GM12878 (cell line): ENCODE data around the gene GNPTAB. TPM values are rescaled to one million over a fixed set of nuclear protein-coding genes. Genes with fewer than 3 reads are reported as not detected.

Experiments
- CHD4 ChIP-seq: fragments of 200-600 bp; sonication (generic); IDR thresholded peaks from 2 replicates; pipeline ENCODE4 v1.6.1; 2016; ENCODE audit warnings: mild to moderate bottlenecking
- CREB1 ChIP-seq: IDR thresholded peaks from 2 replicates; pipeline ENCODE4 v1.6.1; 2012; ENCODE audit warnings: low read depth, mild to moderate bottlenecking, inconsistent platforms
- EGR1 ChIP-seq, 2 experiments: IDR thresholded peaks; 1 replicate in 1 of 2; 2 replicates in 1 of 2; pipeline ENCODE4 v1.6.1; 2011 to 2012; ENCODE audit warnings: low read depth in 2 of 2, low read length in 2 of 2, borderline replicate concordance in 1 of 2, mild to moderate bottlenecking in 1 of 2, moderate library complexity in 1 of 2
- HDAC2 ChIP-seq: fragments of 200-600 bp; sonication (generic); IDR thresholded peaks from 2 replicates; pipeline ENCODE4 v1.6.1; 2017
- NFYA ChIP-seq: IDR thresholded peaks from 2 replicates; pipeline ENCODE4 v1.6.1; 2011; ENCODE audit warnings: low read depth, mild to moderate bottlenecking, low read length, improper control_type of control experiment, borderline replicate concordance
- PAX8 ChIP-seq: fragments of 450-650 bp; IDR thresholded peaks from 2 replicates; pipeline ENCODE4 v1.6.1; 2017; ENCODE audit warnings: mild to moderate bottlenecking, moderate library complexity
- RB1 ChIP-seq: fragments of 450-650 bp; formaldehyde crosslinking; IDR thresholded peaks from 2 replicates; pipeline ENCODE4 v1.6.1; 2017; ENCODE audit warnings: mild to moderate bottlenecking, borderline replicate concordance
- polyA plus RNA-seq, 11 experiments: library from polyadenylated mRNA; depleted of rRNA in 4 of 11; unstranded in 6 of 11; stranded (reverse) in 5 of 11; fragments of >200 nt; fragmentation: Nextera tagmentation in 4 of 11; fragmentation: Illumina TruSeq in 1 of 11; extraction: Ambion mirVana in 4 of 11; extraction: Trizol in 1 of 11; gene quantifications; 1 replicate in 1 of 11; 2 replicates in 10 of 11; pipeline versions ENCODE4 v1.2.1 to v1.2.3, GENCODE V29; 2011 to 2016; ENCODE audit warnings: inconsistent platforms in 2 of 11, missing spikeins in 2 of 11, low read depth in 1 of 11
- total RNA-seq, 4 experiments: library from RNA; depleted of rRNA in 3 of 4; stranded (reverse); fragments of >200 nt in 3 of 4; fragmentation: Illumina TruSeq in 1 of 4; extraction: Trizol in 1 of 4; gene quantifications; 2 replicates each; pipeline versions ENCODE4 v1.2.1 to v1.2.3, GENCODE V29; 2013 to 2021
- TF ChIP-seq, protein P1 (sequence below): fragments of 450-650 bp; IDR thresholded peaks from 2 replicates; pipeline ENCODE4 v1.6.1; 2014; ENCODE audit warnings: mild to moderate bottlenecking
- TF ChIP-seq, protein P2 (sequence below): fragments of 450-650 bp; conservative IDR thresholded peaks from 2 replicates; pipeline ENCODE4 v1.6.1; 2017; ENCODE audit warnings: mild to moderate bottlenecking, moderate library complexity
- TF ChIP-seq, protein P3 (sequence below): fragments of 450-650 bp; IDR thresholded peaks from 2 replicates; pipeline ENCODE4 v1.6.1; 2016; ENCODE audit warnings: mild to moderate bottlenecking
- TF ChIP-seq, protein P4 (sequence below): fragments of 450-650 bp; IDR thresholded peaks from 2 replicates; pipeline ENCODE4 v1.6.1; 2017; ENCODE audit warnings: antibody characterized with exemption, mild to moderate bottlenecking, moderate library complexity
- TF ChIP-seq, protein P5 (sequence below): IDR thresholded peaks from 2 replicates; pipeline ENCODE4 v1.6.1; 2011; ENCODE audit warnings: low read depth, low read length, improper control_type of control experiment, borderline replicate concordance

Gene GNPTAB
- total and polyA plus RNA-seq, 10 of the 15 experiments (the other 5 are each of a cell fraction or from before 2014, with no cell fraction given), result 9.8 to 38.9 (median 35.3) TPM

DNA sequence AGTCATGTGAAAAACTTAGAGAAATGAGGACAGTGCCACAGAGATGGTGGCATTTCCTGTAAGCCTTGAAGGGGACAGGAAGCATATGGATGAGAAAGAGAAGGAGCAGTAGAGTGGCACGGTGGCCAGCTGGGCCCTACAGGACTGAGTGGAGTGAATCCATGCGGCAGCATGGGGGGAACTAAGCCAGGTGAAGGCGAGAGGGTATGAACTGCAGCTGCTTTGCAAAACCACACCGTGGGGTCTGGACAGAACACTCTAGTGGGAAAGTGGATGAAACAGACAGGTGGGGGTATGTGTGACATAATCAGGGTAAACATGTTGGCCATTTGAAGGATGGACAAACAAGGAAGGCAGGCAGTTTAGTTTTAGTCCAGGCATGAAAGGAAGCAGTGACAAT lies 81.1 kb downstream of the GNPTAB start (continued):
- TF ChIP-seq CREB1, result no peak
- no peak for TF ChIP-seq HDAC2
- TF ChIP-seq, protein P1, sequence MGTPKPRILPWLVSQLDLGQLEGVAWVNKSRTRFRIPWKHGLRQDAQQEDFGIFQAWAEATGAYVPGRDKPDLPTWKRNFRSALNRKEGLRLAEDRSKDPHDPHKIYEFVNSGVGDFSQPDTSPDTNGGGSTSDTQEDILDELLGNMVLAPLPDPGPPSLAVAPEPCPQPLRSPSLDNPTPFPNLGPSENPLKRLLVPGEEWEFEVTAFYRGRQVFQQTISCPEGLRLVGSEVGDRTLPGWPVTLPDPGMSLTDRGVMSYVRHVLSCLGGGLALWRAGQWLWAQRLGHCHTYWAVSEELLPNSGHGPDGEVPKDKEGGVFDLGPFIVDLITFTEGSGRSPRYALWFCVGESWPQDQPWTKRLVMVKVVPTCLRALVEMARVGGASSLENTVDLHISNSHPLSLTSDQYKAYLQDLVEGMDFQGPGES, result no peak
- TF ChIP-seq, protein P2, sequence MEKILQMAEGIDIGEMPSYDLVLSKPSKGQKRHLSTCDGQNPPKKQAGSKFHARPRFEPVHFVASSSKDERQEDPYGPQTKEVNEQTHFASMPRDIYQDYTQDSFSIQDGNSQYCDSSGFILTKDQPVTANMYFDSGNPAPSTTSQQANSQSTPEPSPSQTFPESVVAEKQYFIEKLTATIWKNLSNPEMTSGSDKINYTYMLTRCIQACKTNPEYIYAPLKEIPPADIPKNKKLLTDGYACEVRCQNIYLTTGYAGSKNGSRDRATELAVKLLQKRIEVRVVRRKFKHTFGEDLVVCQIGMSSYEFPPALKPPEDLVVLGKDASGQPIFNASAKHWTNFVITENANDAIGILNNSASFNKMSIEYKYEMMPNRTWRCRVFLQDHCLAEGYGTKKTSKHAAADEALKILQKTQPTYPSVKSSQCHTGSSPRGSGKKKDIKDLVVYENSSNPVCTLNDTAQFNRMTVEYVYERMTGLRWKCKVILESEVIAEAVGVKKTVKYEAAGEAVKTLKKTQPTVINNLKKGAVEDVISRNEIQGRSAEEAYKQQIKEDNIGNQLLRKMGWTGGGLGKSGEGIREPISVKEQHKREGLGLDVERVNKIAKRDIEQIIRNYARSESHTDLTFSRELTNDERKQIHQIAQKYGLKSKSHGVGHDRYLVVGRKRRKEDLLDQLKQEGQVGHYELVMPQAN, result no peak
- TF ChIP-seq, protein P3, sequence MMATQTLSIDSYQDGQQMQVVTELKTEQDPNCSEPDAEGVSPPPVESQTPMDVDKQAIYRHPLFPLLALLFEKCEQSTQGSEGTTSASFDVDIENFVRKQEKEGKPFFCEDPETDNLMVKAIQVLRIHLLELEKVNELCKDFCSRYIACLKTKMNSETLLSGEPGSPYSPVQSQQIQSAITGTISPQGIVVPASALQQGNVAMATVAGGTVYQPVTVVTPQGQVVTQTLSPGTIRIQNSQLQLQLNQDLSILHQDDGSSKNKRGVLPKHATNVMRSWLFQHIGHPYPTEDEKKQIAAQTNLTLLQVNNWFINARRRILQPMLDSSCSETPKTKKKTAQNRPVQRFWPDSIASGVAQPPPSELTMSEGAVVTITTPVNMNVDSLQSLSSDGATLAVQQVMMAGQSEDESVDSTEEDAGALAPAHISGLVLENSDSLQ, result no peak
- no peak for TF ChIP-seq CHD4
- no peak for TF ChIP-seq RB1
- no peak for TF ChIP-seq PAX8
- TF ChIP-seq, protein P4, sequence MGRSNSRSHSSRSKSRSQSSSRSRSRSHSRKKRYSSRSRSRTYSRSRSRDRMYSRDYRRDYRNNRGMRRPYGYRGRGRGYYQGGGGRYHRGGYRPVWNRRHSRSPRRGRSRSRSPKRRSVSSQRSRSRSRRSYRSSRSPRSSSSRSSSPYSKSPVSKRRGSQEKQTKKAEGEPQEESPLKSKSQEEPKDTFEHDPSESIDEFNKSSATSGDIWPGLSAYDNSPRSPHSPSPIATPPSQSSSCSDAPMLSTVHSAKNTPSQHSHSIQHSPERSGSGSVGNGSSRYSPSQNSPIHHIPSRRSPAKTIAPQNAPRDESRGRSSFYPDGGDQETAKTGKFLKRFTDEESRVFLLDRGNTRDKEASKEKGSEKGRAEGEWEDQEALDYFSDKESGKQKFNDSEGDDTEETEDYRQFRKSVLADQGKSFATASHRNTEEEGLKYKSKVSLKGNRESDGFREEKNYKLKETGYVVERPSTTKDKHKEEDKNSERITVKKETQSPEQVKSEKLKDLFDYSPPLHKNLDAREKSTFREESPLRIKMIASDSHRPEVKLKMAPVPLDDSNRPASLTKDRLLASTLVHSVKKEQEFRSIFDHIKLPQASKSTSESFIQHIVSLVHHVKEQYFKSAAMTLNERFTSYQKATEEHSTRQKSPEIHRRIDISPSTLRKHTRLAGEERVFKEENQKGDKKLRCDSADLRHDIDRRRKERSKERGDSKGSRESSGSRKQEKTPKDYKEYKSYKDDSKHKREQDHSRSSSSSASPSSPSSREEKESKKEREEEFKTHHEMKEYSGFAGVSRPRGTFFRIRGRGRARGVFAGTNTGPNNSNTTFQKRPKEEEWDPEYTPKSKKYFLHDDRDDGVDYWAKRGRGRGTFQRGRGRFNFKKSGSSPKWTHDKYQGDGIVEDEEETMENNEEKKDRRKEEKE, result no peak
- TF ChIP-seq NFYA, result no peak
- TF ChIP-seq EGR1 (IDR thresholded peaks at IDR 0.05; ENCODE audit: borderline replicate concordance in 1 of 2, low read depth in 2 of 2, low read length in 2 of 2), result no peak
- TF ChIP-seq, protein P5, sequence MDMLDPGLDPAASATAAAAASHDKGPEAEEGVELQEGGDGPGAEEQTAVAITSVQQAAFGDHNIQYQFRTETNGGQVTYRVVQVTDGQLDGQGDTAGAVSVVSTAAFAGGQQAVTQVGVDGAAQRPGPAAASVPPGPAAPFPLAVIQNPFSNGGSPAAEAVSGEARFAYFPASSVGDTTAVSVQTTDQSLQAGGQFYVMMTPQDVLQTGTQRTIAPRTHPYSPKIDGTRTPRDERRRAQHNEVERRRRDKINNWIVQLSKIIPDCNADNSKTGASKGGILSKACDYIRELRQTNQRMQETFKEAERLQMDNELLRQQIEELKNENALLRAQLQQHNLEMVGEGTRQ, result no peak
